ENCODE measurements around the gene CHIT1. TPM values are rescaled to one million over a fixed set of nuclear protein-coding genes. Genes with fewer than 3 reads are reported as not detected.

Gene CHIT1
- total and polyA plus RNA-seq, 2 experiments from 2014 or later, result 0.07 to 0.47 TPM

DNA sequence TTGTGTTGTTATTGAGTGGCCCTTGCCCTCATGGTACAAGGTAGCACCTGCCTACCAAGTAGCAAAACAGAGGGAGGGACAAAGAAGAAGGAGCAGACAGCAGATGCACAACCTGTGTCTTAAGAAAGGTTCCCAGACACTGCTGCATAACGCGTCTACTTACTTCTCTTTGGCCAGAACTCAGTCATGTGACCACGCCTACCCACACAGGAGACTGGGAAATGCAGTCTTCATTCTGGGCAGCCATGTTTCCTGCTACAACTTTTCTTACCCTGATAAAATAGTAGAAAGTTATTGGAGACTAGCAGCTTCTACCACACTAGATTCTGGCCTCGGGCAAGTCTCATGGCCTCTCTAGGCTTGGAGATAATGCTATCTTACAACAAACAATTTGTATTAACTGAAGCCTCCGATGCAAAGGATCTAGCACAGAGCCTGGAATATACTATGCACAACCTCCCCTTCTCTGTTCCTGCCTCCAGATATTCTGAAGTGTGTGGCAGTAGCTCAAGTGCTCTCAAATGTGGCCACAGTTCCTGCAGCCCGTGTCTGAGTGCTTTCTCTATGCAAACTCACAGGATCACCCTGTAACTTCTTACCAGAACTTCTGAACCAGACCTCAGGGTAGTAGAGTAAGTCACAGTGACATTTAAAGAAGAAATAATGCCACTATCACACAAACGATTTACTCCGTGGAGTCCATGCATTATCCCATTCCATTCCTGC lies 41.7 kb upstream of the CHIT1 start:
- Mint-ChIP-seq H3K4me3 (0 out of 3 replicates have a peak overlapping the region, but pooled peaks have one; percentile 23), H3K36me3 (ENCODE audit: low read depth) (no peaks in the 10 kb centered on the region), H3K4me1 (peaks cover 14% of the 10 kb centered on the region; the same call in 2 of the 3 replicates), H3K27ac (no peak overlapping the region), H3K27me3 (ENCODE audit: insufficient read depth, low read depth, poor library complexity) (peaks cover 25% of the 10 kb centered on the region), H3K9me3 (no peaks in the 10 kb centered on the region)
- Histone ChIP-seq H3K36me3 (ENCODE audit: insufficient read depth) (no peaks in the 10 kb centered on the region), H3K9me2 (ENCODE audit: insufficient read depth) (no peaks in the 10 kb centered on the region), H3K79me2 (replicated peaks; ENCODE audit: insufficient read depth) (no peaks in the 10 kb centered on the region), H3F3A (replicated peaks; ENCODE audit: low read depth) (no peaks in the 10 kb centered on the region; the same call in 1 of the 2 replicates), H3K27ac (ENCODE audit: low read depth) (no peak overlapping the region), H3K4me2 (peak overlapping the region; percentile 55; the same call in 1 of the 2 replicates), H3K4me1 (ENCODE audit: insufficient read depth) (peaks cover 11% of the 10 kb centered on the region; the same call in 1 of the 2 replicates), H3K27me3 (ENCODE audit: insufficient read depth) (peaks cover 29% of the 10 kb centered on the region), H3K4me3 (no peak overlapping the region), H2AFZ (peak overlapping the region; percentile 91), H4K20me1 (replicated peaks; ENCODE audit: insufficient read depth) (no peaks in the 10 kb centered on the region)
- peak; percentile 15 for ATAC-seq
- TF ChIP-seq EZH2phosphoT487 (IDR thresholded peaks at IDR 0.05; ENCODE audit: unreplicated experiment) (no peak), ETS1 (IDR thresholded peaks at IDR 0.05) (peak; percentile 82), POLR2AphosphoS5 (IDR thresholded peaks at IDR 0.05; ENCODE audit: low read depth) (0 out of 2 replicates have a peak, but pooled peaks have one; percentile 33)
- peak; percentile 71 for DNase-seq (ENCODE audit: low spot score)

GRCh38 chr1:203270448-203270847 lies 41.0 kb upstream of the CHIT1 start:
- Mint-ChIP-seq H3K4me3 (no peak overlapping the region), H3K4me1 (peaks cover 14% of the 10 kb centered on the region; the same call in 2 of the 3 replicates), H3K27me3 (ENCODE audit: insufficient read depth, low read depth, poor library complexity) (peaks cover 19% of the 10 kb centered on the region), H3K27ac (no peak overlapping the region), H3K36me3 (ENCODE audit: low read depth) (no peaks in the 10 kb centered on the region), H3K9me3 (no peaks in the 10 kb centered on the region)
- no peaks in the 10 kb centered on the region for H3K79me2 ChIP-seq (replicated peaks; ENCODE audit: insufficient read depth)
- TF ChIP-seq ZNF114 (CRISPR knock-in tag; IDR thresholded peaks at IDR 0.05) (no peak), JUNB (IDR thresholded peaks at IDR 0.05; ENCODE audit: unreplicated experiment) (no peak), POLR2AphosphoS5 (IDR thresholded peaks at IDR 0.05; ENCODE audit: low read depth) (no peak), CREB1 (CRISPR knock-in tag; IDR thresholded peaks at IDR 0.05; ENCODE audit: low read depth) (no peak), ZNF331 (CRISPR knock-in tag; IDR thresholded peaks at IDR 0.05; ENCODE audit: low read depth) (no peak), STAT1 (IDR thresholded peaks at IDR 0.05; ENCODE audit: unreplicated experiment) (no peak), NANOG (IDR thresholded peaks at IDR 0.05; ENCODE audit: borderline replicate concordance) (no peak), EZH2phosphoT487 (IDR thresholded peaks at IDR 0.05; ENCODE audit: unreplicated experiment) (no peak), EZH2 (IDR thresholded peaks at IDR 0.05; ENCODE audit: low read depth, unreplicated experiment) (no peak)
- TF ChIP-seq, protein P1, sequence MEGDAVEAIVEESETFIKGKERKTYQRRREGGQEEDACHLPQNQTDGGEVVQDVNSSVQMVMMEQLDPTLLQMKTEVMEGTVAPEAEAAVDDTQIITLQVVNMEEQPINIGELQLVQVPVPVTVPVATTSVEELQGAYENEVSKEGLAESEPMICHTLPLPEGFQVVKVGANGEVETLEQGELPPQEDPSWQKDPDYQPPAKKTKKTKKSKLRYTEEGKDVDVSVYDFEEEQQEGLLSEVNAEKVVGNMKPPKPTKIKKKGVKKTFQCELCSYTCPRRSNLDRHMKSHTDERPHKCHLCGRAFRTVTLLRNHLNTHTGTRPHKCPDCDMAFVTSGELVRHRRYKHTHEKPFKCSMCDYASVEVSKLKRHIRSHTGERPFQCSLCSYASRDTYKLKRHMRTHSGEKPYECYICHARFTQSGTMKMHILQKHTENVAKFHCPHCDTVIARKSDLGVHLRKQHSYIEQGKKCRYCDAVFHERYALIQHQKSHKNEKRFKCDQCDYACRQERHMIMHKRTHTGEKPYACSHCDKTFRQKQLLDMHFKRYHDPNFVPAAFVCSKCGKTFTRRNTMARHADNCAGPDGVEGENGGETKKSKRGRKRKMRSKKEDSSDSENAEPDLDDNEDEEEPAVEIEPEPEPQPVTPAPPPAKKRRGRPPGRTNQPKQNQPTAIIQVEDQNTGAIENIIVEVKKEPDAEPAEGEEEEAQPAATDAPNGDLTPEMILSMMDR (conservative IDR thresholded peaks at IDR 0.05; ENCODE audit: low read depth in 2 of 2), result no peak
- TF ChIP-seq, protein P2, sequence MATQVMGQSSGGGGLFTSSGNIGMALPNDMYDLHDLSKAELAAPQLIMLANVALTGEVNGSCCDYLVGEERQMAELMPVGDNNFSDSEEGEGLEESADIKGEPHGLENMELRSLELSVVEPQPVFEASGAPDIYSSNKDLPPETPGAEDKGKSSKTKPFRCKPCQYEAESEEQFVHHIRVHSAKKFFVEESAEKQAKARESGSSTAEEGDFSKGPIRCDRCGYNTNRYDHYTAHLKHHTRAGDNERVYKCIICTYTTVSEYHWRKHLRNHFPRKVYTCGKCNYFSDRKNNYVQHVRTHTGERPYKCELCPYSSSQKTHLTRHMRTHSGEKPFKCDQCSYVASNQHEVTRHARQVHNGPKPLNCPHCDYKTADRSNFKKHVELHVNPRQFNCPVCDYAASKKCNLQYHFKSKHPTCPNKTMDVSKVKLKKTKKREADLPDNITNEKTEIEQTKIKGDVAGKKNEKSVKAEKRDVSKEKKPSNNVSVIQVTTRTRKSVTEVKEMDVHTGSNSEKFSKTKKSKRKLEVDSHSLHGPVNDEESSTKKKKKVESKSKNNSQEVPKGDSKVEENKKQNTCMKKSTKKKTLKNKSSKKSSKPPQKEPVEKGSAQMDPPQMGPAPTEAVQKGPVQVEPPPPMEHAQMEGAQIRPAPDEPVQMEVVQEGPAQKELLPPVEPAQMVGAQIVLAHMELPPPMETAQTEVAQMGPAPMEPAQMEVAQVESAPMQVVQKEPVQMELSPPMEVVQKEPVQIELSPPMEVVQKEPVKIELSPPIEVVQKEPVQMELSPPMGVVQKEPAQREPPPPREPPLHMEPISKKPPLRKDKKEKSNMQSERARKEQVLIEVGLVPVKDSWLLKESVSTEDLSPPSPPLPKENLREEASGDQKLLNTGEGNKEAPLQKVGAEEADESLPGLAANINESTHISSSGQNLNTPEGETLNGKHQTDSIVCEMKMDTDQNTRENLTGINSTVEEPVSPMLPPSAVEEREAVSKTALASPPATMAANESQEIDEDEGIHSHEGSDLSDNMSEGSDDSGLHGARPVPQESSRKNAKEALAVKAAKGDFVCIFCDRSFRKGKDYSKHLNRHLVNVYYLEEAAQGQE (IDR thresholded peaks at IDR 0.05; ENCODE audit: unreplicated experiment), result no peak
- peak overlapping the region; percentile 55; the same call in 1 of the 2 replicates for H3K4me2 ChIP-seq
- 0 out of 2 replicates have a peak overlapping the region, but pooled peaks have one; percentile 56 for H2AFZ ChIP-seq
- H3K36me3 ChIP-seq (ENCODE audit: insufficient read depth), result no peaks in the 10 kb centered on the region
- no peak overlapping the region for H3K27ac ChIP-seq (ENCODE audit: low read depth)
- H3K4me3 ChIP-seq, result no peak overlapping the region
- no peaks in the 10 kb centered on the region; the same call in 1 of the 2 replicates for H3F3A ChIP-seq (replicated peaks; ENCODE audit: low read depth)
- peaks cover 11% of the 10 kb centered on the region; the same call in 1 of the 2 replicates for H3K4me1 ChIP-seq (ENCODE audit: insufficient read depth)
- peaks cover 29% of the 10 kb centered on the region for H3K27me3 ChIP-seq (ENCODE audit: insufficient read depth)
- no peaks in the 10 kb centered on the region for H3K9me2 ChIP-seq (ENCODE audit: insufficient read depth)
- ATAC-seq, result no peak
- DNase-seq (ENCODE audit: low spot score), result peak; percentile 33
- H4K20me1 ChIP-seq (replicated peaks; ENCODE audit: insufficient read depth), result no peaks in the 10 kb centered on the region
